OCI-LY1 (cell line): ENCODE data around the gene TMEM243.
"Not testable (repeated sequence)": the region's sequence is repeated elsewhere in the genome, so short reads cannot be mapped to it uniquely, and the experiment has no call there.

Experiments used
- H2AFZ ChIP-seq: fragments of 200-600 bp; sonication (generic), shearing (Covaris generic); 2 replicates; pipeline ENCODE4 v1.6.0; 2014; ENCODE audit warnings: antibody characterized with exemption, mild to moderate bottlenecking, low read length
- H3F3A ChIP-seq: fragments of 200-600 bp; sonication (generic), shearing (Covaris generic); 2 replicates; pipeline ENCODE4 v1.6.0; 2014; ENCODE audit warnings: mild to moderate bottlenecking, antibody characterized with exemption, low read length, moderate library complexity; ENCODE audit not compliant: insufficient read depth
- H3K27ac ChIP-seq: fragments of 200-600 bp; sonication (generic); 2 replicates; pipeline ENCODE4 v1.5.1; 2014; ENCODE audit warnings: low read length, mixed run types, mild to moderate bottlenecking, low read depth; ENCODE audit not compliant: poor library complexity, severe bottlenecking
- H3K27me3 ChIP-seq: fragments of 200-600 bp; sonication (generic); 2 replicates; pipeline ENCODE4 v1.6.0; 2014; ENCODE audit warnings: antibody characterized with exemption, mild to moderate bottlenecking, low read length, moderate library complexity; ENCODE audit not compliant: insufficient read depth
- H3K36me3 ChIP-seq: fragments of 200-600 bp; sonication (generic); 2 replicates; pipeline ENCODE4 v1.6.1; 2014; ENCODE audit warnings: mild to moderate bottlenecking, antibody characterized with exemption, low read length, moderate library complexity, mixed read lengths; ENCODE audit not compliant: insufficient read depth
- H3K4me1 ChIP-seq: fragments of 200-600 bp; sonication (generic); 2 replicates; pipeline ENCODE4 v1.5.1; 2014; ENCODE audit warnings: mild to moderate bottlenecking, low read length, moderate library complexity; ENCODE audit not compliant: insufficient read depth, severe bottlenecking
- H3K4me2 ChIP-seq: fragments of 200-600 bp; sonication (generic), shearing (Covaris generic); 2 replicates; pipeline ENCODE4 v1.6.1; 2014; ENCODE audit warnings: low read length
- H3K4me3 ChIP-seq: fragments of 200-600 bp; sonication (generic); 2 replicates; pipeline ENCODE4 v1.5.1; 2014; ENCODE audit warnings: low read length, low read depth, mild to moderate bottlenecking, mixed read lengths; ENCODE audit not compliant: poor library complexity, severe bottlenecking
- H3K79me2 ChIP-seq: fragments of 200-600 bp; shearing (Covaris generic); 2 replicates; pipeline ENCODE4 v1.6.1; 2016; ENCODE audit warnings: mixed run types, low read length, mixed read lengths; ENCODE audit not compliant: insufficient read depth
- H3K9ac ChIP-seq: fragments of 200-600 bp; sonication (generic), shearing (Covaris generic); 2 replicates; pipeline ENCODE4 v1.6.1; 2014; ENCODE audit warnings: mild to moderate bottlenecking, low read length, mixed read lengths
- H3K9me2 ChIP-seq: fragments of 200-600 bp; sonication (generic), shearing (Covaris generic); 2 replicates; pipeline ENCODE4 v1.6.1; 2014; ENCODE audit warnings: low read depth, mild to moderate bottlenecking, low read length, mixed read lengths
- H3K9me3 ChIP-seq: fragments of 200-600 bp; shearing (Covaris generic); 2 replicates; pipeline ENCODE4 v1.6.1; 2014; ENCODE audit warnings: low read length, mixed read lengths
- H4K20me1 ChIP-seq: fragments of 200-600 bp; sonication (generic), shearing (Covaris generic); 2 replicates; pipeline ENCODE4 v1.6.0; 2016; ENCODE audit warnings: mild to moderate bottlenecking, low read length; ENCODE audit not compliant: insufficient read depth
- EZH2 ChIP-seq: fragments of 200-600 bp; sonication (generic), shearing (Covaris generic); IDR thresholded peaks from 2 replicates; pipeline ENCODE4 v1.8.0; 2017; ENCODE audit warnings: borderline replicate concordance, mixed run types, mild to moderate bottlenecking, antibody characterized with exemption, low read length, moderate library complexity, mixed read lengths
- TF ChIP-seq, protein P1 (sequence below): fragments of 200-600 bp; sonication (generic), shearing (Covaris generic); IDR thresholded peaks from 2 replicates; pipeline ENCODE4 v1.5.1; 2017; ENCODE audit warnings: mild to moderate bottlenecking, antibody characterized with exemption, low read length, moderate library complexity, mixed read lengths

Gene TMEM243

DNA sequence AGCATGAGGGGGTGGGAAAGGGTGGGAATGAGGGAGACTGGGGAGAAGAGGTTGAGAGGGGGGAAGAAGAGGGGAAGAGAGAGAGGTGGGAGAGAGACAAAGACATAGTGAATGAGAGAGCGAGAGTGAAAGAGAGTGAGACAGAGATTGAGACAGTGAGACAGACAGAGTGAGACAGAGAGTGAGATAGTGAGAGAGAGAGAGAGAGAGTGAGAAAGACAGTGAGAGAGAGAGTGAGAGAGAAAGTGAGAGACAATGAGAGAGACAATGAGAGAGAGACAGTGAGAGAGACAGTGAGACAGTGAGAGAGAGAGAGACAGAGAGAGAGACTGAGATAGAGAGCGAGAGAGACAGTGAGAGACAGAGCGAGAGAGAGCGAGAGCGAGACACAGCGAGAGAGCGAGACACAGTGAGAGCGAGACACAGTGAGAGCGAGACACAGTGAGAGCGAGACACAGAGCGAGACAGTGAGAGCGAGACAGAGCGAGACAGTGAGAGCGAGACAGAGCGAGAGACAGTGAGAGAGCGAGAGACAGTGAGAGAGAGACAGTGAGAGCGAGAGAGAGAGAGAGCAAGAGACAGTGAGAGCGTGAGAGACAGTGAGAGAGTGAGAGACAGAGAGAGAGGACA lies 10.1 kb downstream of the TMEM243 start:
- Histone ChIP-seq H3K4me1 (peaks cover 31% of the 10 kb centered on the region), H3K27me3 (no peaks in the 10 kb centered on the region), H3K36me3 (peaks cover 86% of the 10 kb centered on the region), H3K4me3 (no peak overlapping the region), H3K9me3 (peaks cover 36% of the 10 kb centered on the region), H3K79me2 (peaks cover 97% of the 10 kb centered on the region), H2AFZ (no peak overlapping the region), H3F3A (no peaks in the 10 kb centered on the region), H3K9ac (no peak overlapping the region), H3K4me2 (no peak overlapping the region), H3K27ac (no peak overlapping the region), H4K20me1 (0 out of 2 replicates have a peak, but pooled peaks cover 5% of the 10 kb centered on the region), H3K9me2 (no peaks in the 10 kb centered on the region)
- no peak for TF ChIP-seq EZH2
- TF ChIP-seq, protein P1, sequence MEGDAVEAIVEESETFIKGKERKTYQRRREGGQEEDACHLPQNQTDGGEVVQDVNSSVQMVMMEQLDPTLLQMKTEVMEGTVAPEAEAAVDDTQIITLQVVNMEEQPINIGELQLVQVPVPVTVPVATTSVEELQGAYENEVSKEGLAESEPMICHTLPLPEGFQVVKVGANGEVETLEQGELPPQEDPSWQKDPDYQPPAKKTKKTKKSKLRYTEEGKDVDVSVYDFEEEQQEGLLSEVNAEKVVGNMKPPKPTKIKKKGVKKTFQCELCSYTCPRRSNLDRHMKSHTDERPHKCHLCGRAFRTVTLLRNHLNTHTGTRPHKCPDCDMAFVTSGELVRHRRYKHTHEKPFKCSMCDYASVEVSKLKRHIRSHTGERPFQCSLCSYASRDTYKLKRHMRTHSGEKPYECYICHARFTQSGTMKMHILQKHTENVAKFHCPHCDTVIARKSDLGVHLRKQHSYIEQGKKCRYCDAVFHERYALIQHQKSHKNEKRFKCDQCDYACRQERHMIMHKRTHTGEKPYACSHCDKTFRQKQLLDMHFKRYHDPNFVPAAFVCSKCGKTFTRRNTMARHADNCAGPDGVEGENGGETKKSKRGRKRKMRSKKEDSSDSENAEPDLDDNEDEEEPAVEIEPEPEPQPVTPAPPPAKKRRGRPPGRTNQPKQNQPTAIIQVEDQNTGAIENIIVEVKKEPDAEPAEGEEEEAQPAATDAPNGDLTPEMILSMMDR, result no peak

DNA sequence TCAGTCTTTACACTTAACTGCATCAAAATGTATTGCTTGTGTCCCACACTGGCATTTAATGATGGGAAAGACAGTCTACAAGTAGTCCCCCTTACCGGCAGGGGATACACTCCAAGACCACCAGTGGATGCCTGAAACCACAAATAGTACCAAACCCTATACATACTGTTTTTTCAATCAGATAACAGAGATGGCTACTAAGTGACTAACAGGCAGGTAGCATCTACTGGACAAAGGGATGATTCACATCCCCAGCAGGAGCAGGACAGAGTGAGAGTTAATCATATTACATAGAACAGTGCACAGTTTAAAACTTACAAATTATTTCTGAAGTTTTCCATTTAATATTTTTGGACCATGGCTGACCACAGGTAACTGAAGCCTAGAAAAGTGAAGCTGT lies 13.2 kb downstream of the TMEM243 start:
- H3K36me3 ChIP-seq, result peaks cover 94% of the 10 kb centered on the region
- H3K27me3 ChIP-seq, result no peaks in the 10 kb centered on the region
- peaks cover 42% of the 10 kb centered on the region for H3K9me3 ChIP-seq
- H3K9me2 ChIP-seq, result no peaks in the 10 kb centered on the region
- no peak overlapping the region for H3K4me2 ChIP-seq
- H3K27ac ChIP-seq, result no peak overlapping the region
- TF ChIP-seq, protein P1, result no peak
- no peak for TF ChIP-seq EZH2
- no peak overlapping the region for H3K9ac ChIP-seq
- no peak overlapping the region for H2AFZ ChIP-seq
- no peak overlapping the region for H3K4me3 ChIP-seq
- no peaks in the 10 kb centered on the region for H3F3A ChIP-seq
- H3K79me2 ChIP-seq, result peaks cover 96% of the 10 kb centered on the region
- no peaks in the 10 kb centered on the region for H4K20me1 ChIP-seq
- H3K4me1 ChIP-seq, result peaks cover under 1% of the 10 kb centered on the region

DNA sequence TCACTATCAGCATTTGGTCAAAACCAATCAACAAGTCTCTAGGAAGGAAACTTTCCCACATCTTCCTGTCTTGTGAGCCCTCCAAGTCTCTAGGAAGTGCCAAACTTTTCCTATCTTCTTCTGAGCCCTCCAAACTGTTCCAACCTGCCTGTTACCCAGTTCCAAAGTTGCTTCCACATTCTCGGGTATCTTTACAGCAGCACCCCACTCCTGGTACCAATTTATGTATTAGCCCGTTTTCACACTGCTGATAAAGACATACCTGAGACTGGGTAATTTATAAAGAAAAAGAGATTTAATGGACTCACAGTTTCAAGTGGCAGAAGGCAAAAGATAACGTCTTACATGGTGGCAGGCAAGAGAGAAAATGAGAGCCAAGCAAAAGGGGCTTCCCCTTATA lies 13.8 kb downstream of the TMEM243 start:
- not testable (repeated sequence) for H3K27me3 ChIP-seq, H2AFZ ChIP-seq, H3K4me3 ChIP-seq, H3F3A ChIP-seq, H3K9me2 ChIP-seq, H4K20me1 ChIP-seq, H3K4me1 ChIP-seq, H3K9ac ChIP-seq, H3K4me2 ChIP-seq, H3K27ac ChIP-seq
- peaks cover 96% of the 10 kb centered on the region for H3K79me2 ChIP-seq
- H3K9me3 ChIP-seq, result peaks cover 42% of the 10 kb centered on the region
- peaks cover 94% of the 10 kb centered on the region for H3K36me3 ChIP-seq

- Histone ChIP-seq H3K36me3 (peaks cover 94% of the 10 kb centered on the region), H3K79me2 (peaks cover 96% of the 10 kb centered on the region), H3K27me3 (no peaks in the 10 kb centered on the region)
Observed at GRCh38 chr7:87204933-87205332, 14.6 kb downstream of the TMEM243 start.

DNA sequence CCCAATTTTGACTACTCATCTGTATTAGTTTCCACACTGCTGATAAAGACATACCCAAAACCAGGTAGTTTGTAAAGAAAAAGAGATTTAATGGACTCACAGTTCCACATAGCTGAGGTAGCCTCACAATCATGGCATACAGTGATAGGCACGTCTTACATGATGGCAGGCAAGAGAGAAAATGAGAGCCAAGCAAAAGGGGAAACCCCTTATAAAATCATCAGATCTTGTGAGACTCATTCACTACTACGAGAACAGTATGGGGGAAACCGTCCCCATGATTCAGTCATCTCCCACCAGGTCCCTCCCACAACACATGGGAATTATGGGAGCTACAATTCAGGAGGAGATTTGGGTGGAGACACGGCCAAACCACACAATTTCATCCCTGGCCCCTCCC lies 15.6 kb downstream of the TMEM243 start:
- not testable (repeated sequence) for H4K20me1 ChIP-seq, H2AFZ ChIP-seq, H3K27me3 ChIP-seq, H3K27ac ChIP-seq, H3K9me2 ChIP-seq, H3F3A ChIP-seq, H3K9ac ChIP-seq, H3K4me1 ChIP-seq, H3K4me2 ChIP-seq, H3K4me3 ChIP-seq
- peaks cover 98% of the 10 kb centered on the region for H3K36me3 ChIP-seq
- peaks cover 39% of the 10 kb centered on the region for H3K9me3 ChIP-seq
- peaks cover 97% of the 10 kb centered on the region for H3K79me2 ChIP-seq

More at GRCh38 chr7:87204933-87205332, 14.6 kb downstream of the TMEM243 start:
- H3K9me3 ChIP-seq, result peaks cover 42% of the 10 kb centered on the region
- no peaks in the 10 kb centered on the region for H3K9me2 ChIP-seq
- no peaks in the 10 kb centered on the region for H3K4me1 ChIP-seq
- no peaks in the 10 kb centered on the region for H3F3A ChIP-seq
- TF ChIP-seq, protein P1, result no peak
- no peak for TF ChIP-seq EZH2
- H3K9ac ChIP-seq, result no peak overlapping the region
- no peak overlapping the region for H2AFZ ChIP-seq
- no peaks in the 10 kb centered on the region for H4K20me1 ChIP-seq
- no peak overlapping the region for H3K4me2 ChIP-seq
- no peak overlapping the region for H3K27ac ChIP-seq
- H3K4me3 ChIP-seq, result no peak overlapping the region
